CD14-positive monocyte (primary cell): ENCODE data around the gene CASK. TPM values are rescaled to one million over a fixed set of nuclear protein-coding genes. Genes with fewer than 3 reads are reported as not detected.

ENCODE experiments used
- DNase-seq, 3 donors: peaks; one replicate each; pipeline ENCODE4 v3.0.0-alpha.2; 2011 to 2022
- H2AFZ ChIP-seq: 2 replicates; pipeline ENCODE4 v1.6.0; 2012; ENCODE audit warnings: mild to moderate bottlenecking, low read depth, low read length, inconsistent platforms; ENCODE audit not compliant: insufficient read depth, poor library complexity, severe bottlenecking
- H3K27ac ChIP-seq, 2 donors: 1 replicate in 1 of 2; 2 replicates in 1 of 2; pipeline ENCODE4 v1.5.1; 2012 to 2013; ENCODE audit warnings: low read length in 2 of 2, control low read depth in 1 of 2, inconsistent platforms in 1 of 2, low read depth in 1 of 2, mild to moderate bottlenecking in 1 of 2
- H3K27me3 ChIP-seq, 2 donors: one replicate each; pipeline versions ENCODE4 v1.6.0 to v1.6.1; 2011 to 2013; ENCODE audit warnings: low read length in 2 of 2; ENCODE audit not compliant: control insufficient read depth in 2 of 2, insufficient read depth in 2 of 2
- H3K36me3 ChIP-seq, 2 donors: replicated peaks in 1 of 2; 1 replicate in 1 of 2; 2 replicates in 1 of 2; pipeline versions ENCODE4 v1.5.1 to v1.6.1; 2012 to 2013; ENCODE audit warnings: low read length in 2 of 2, control low read depth in 1 of 2, inconsistent platforms in 1 of 2, mild to moderate bottlenecking in 1 of 2; ENCODE audit not compliant: insufficient read depth in 2 of 2, control insufficient read depth in 1 of 2
- H3K4me1 ChIP-seq, 2 donors: 1 replicate in 1 of 2; 2 replicates in 1 of 2; pipeline versions ENCODE4 v1.5.1 to v1.6.1; 2012 to 2013; ENCODE audit warnings: low read length in 2 of 2, control low read depth in 1 of 2, inconsistent platforms in 1 of 2, mild to moderate bottlenecking in 1 of 2, moderate library complexity in 1 of 2; ENCODE audit not compliant: insufficient read depth in 2 of 2, control insufficient read depth in 1 of 2
- H3K4me2 ChIP-seq: replicated peaks from 2 replicates; pipeline ENCODE3; 2012; ENCODE audit warnings: low read length, moderate library complexity, mild to moderate bottlenecking; ENCODE audit not compliant: poor library complexity, severe bottlenecking; ENCODE audit errors: extremely low read depth
- H3K4me3 ChIP-seq, 3 experiments: fragments of 200-600 bp in 1 of 3; sonication (generic) in 1 of 3; replicated peaks in 1 of 3; 1 replicate in 2 of 3; 2 replicates in 1 of 3; pipeline ENCODE4 v1.5.1; 2011 to 2013; ENCODE audit warnings: low read length in 3 of 3, mild to moderate bottlenecking in 3 of 3, control low read depth in 2 of 3, low read depth in 2 of 3, inconsistent platforms in 1 of 3, moderate library complexity in 1 of 3
- H3K79me2 ChIP-seq: 2 replicates; pipeline ENCODE4 v1.6.0; 2012; ENCODE audit warnings: mild to moderate bottlenecking, control low read depth, inconsistent platforms, low read length, moderate library complexity; ENCODE audit not compliant: insufficient read depth
- H3K9ac ChIP-seq: 2 replicates; pipeline ENCODE4 v1.6.0; 2017; ENCODE audit warnings: low read length, mild to moderate bottlenecking; ENCODE audit not compliant: insufficient read depth, poor library complexity, severe bottlenecking
- H3K9me3 ChIP-seq, 2 donors: replicated peaks in 1 of 2; 1 replicate in 1 of 2; 2 replicates in 1 of 2; pipeline versions ENCODE4 v1.5.1 to v1.6.1; 2012 to 2013; ENCODE audit warnings: low read length in 2 of 2, control low read depth in 1 of 2; ENCODE audit not compliant: control insufficient read depth in 1 of 2, insufficient read depth in 1 of 2
- H4K20me1 ChIP-seq: 2 replicates; pipeline ENCODE4 v1.6.0; 2012; ENCODE audit warnings: mild to moderate bottlenecking, low read length, control low read depth, moderate library complexity; ENCODE audit not compliant: insufficient read depth
- H3K27ac Mint-ChIP-seq, 7 donors: one replicate each; pipeline ENCODE4 v1.8.0; 2020; ENCODE audit warnings: mild to moderate bottlenecking in 7 of 7, mixed read lengths in 7 of 7, moderate library complexity in 6 of 7, inconsistent platforms in 2 of 7
- H3K27me3 Mint-ChIP-seq, 3 donors: one replicate each; pipeline ENCODE4 v1.8.0; 2021 to 2022; ENCODE audit warnings: low read depth in 3 of 3, mild to moderate bottlenecking in 3 of 3, mixed read lengths in 3 of 3, moderate library complexity in 3 of 3, inconsistent platforms in 1 of 3
- H3K36me3 Mint-ChIP-seq, 2 donors: one replicate each; pipeline ENCODE4 v1.8.0; 2020; ENCODE audit warnings: mixed read lengths in 2 of 2, inconsistent platforms in 1 of 2, mild to moderate bottlenecking in 1 of 2
- H3K4me1 Mint-ChIP-seq: one replicate; pipeline ENCODE4 v1.8.0; 2020; ENCODE audit warnings: mild to moderate bottlenecking, mixed read lengths
- H3K4me3 Mint-ChIP-seq, 2 donors: one replicate each; pipeline ENCODE4 v1.8.0; 2020; ENCODE audit warnings: mild to moderate bottlenecking in 2 of 2, mixed read lengths in 2 of 2, moderate library complexity in 1 of 2
- H3K9me3 Mint-ChIP-seq, 7 donors: one replicate each; pipeline ENCODE4 v1.8.0; 2020 to 2022; ENCODE audit warnings: mixed read lengths in 7 of 7, mild to moderate bottlenecking in 6 of 7, moderate library complexity in 6 of 7, inconsistent platforms in 2 of 7
- WGBS: methylation state at CpG from one replicate; pipeline ENCODE4 v1.1.5; 2013; ENCODE audit warnings: missing lambda C conversion rate; ENCODE audit not compliant: insufficient coverage; 5-methylcytosine and 5-hydroxymethylcytosine counted together
- intact Hi-C, 2 donors: fragments of 100-400 bp; cut with micrococcal nuclease; formaldehyde crosslinking; loops; one replicate each; pipeline versions ENCODE4 v1.15.0 to v1.15.1; 2023
- polyA plus RNA-seq, 3 donors: library from polyadenylated mRNA; depleted of rRNA in 1 of 3; unstranded in 2 of 3; stranded (reverse) in 1 of 3; fragments of 300-500 nt in 2 of 3; fragments of >200 nt in 1 of 3; fragmentation: Illumina TruSeq in 2 of 3; gene quantifications; 1 replicate in 2 of 3; 2 replicates in 1 of 3; pipeline ENCODE4 v1.2.3, GENCODE V29; 2012 to 2021
- TF ChIP-seq, protein P1 (sequence below): fragments of 200-600 bp; IDR thresholded peaks from one replicate; pipeline ENCODE4 v1.8.0; 2022; ENCODE audit warnings: antibody characterized with exemption, mild to moderate bottlenecking

Gene CASK
- polyA plus RNA-seq, 3 donors, result 0.48 to 7.4 (median 2.5) TPM

DNA sequence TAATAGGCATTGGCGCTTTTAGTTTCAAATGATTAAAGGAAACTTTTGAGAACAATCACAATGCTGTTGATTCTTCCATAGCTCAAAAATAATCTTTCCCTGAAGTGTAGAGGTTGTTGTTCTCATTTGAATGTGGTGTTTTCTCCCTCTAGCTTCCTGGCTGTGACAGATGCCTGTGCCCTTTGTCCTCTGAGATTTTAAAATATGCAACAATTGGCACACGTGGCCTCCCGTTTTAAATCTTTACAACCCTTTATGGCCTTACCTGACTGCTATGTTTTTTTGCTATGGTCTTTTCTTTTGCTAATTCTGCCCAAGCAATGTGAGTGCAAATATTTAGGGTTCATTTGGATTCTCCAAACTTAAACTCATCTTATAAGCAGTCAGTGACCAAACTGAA is 22.9 kb upstream of the CASK start:
- no peak overlapping the region for H3K9ac ChIP-seq
- H3K36me3 ChIP-seq, result no peaks in the 10 kb centered on the region
- no peaks in the 10 kb centered on the region for H3K4me1 ChIP-seq
- DNase-seq, result no peak
- no peaks in the 10 kb centered on the region for H4K20me1 ChIP-seq
- no peak overlapping the region for H3K4me3 Mint-ChIP-seq
- intact Hi-C loops, result no loop called here
- no peak overlapping the region for H3K27ac ChIP-seq
- H2AFZ ChIP-seq, result no peak overlapping the region
- H3K27me3 ChIP-seq, result peaks cover 0 to 2% of the 10 kb centered on the region in 2 donors
- no CpG with 5 or more reads among the region's 3 CpGs for WGBS
- H3K9me3 ChIP-seq, result no peaks in the 10 kb centered on the region
- no peaks in the 10 kb centered on the region for H3K79me2 ChIP-seq
- no peaks in the 10 kb centered on the region for H3K4me1 Mint-ChIP-seq
- no peaks in the 10 kb centered on the region for H3K9me3 Mint-ChIP-seq
- no peak overlapping the region for H3K4me2 ChIP-seq
- TF ChIP-seq, protein P1, sequence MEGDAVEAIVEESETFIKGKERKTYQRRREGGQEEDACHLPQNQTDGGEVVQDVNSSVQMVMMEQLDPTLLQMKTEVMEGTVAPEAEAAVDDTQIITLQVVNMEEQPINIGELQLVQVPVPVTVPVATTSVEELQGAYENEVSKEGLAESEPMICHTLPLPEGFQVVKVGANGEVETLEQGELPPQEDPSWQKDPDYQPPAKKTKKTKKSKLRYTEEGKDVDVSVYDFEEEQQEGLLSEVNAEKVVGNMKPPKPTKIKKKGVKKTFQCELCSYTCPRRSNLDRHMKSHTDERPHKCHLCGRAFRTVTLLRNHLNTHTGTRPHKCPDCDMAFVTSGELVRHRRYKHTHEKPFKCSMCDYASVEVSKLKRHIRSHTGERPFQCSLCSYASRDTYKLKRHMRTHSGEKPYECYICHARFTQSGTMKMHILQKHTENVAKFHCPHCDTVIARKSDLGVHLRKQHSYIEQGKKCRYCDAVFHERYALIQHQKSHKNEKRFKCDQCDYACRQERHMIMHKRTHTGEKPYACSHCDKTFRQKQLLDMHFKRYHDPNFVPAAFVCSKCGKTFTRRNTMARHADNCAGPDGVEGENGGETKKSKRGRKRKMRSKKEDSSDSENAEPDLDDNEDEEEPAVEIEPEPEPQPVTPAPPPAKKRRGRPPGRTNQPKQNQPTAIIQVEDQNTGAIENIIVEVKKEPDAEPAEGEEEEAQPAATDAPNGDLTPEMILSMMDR, result no peak
- peaks cover 1 to 4% (median 2%) of the 10 kb centered on the region in 3 donors for H3K27me3 Mint-ChIP-seq
- no peak overlapping the region for H3K27ac Mint-ChIP-seq
- no peak overlapping the region for H3K4me3 ChIP-seq
- no peaks in the 10 kb centered on the region for H3K36me3 Mint-ChIP-seq

- H3K79me2 ChIP-seq, result no peaks in the 10 kb centered on the region
- no peak overlapping the region for H3K9ac ChIP-seq
- no peaks in the 10 kb centered on the region for H3K36me3 Mint-ChIP-seq
- intact Hi-C loops, result no loop called here
- no peaks in the 10 kb centered on the region for H3K4me1 Mint-ChIP-seq
- whole genome bisulfite sequencing, result no CpG with 5 or more reads among the region's 3 CpGs
- no peak overlapping the region for H3K4me3 ChIP-seq
- H3K27ac ChIP-seq, result no peak overlapping the region
- H3K27me3 ChIP-seq, result no peaks in the 10 kb centered on the region
- TF ChIP-seq, protein P1, result no peak
- no peaks in the 10 kb centered on the region for H4K20me1 ChIP-seq
- no peak for DNase-seq
- no peak overlapping the region for H3K4me3 Mint-ChIP-seq
- no peak overlapping the region for H3K27ac Mint-ChIP-seq
- no peaks in the 10 kb centered on the region for H3K36me3 ChIP-seq
- no peak overlapping the region for H2AFZ ChIP-seq
- peaks cover 2 to 4% (median 2%) of the 10 kb centered on the region in 3 donors for H3K27me3 Mint-ChIP-seq
- H3K9me3 Mint-ChIP-seq, result peaks cover 0 to 3% (median 0%) of the 10 kb centered on the region in 7 donors
- H3K4me2 ChIP-seq, result no peak overlapping the region
- H3K4me1 ChIP-seq, result no peaks in the 10 kb centered on the region
- H3K9me3 ChIP-seq, result no peaks in the 10 kb centered on the region
Observed at GRCh38 chrX:41935832-41936231, 12.5 kb upstream of the CASK start.
